HEK293 (cell line): Measurements from ENCODE around the gene PRR5.
A peak's percentile ranks its signal among the peaks of the same experiment; 100 is the strongest.

Experiments used
- CTCF ChIA-PET: fragments of 350-600 bp; formaldehyde crosslinking; extraction: SDS; loops from one replicate; lab custom pipeline; 2021; ENCODE audit warnings: antibody characterized with exemption; lab: Yijun Ruan, JAX
- POLR2A ChIA-PET: fragments of 300-600 bp; formaldehyde crosslinking; extraction: SDS; loops from one replicate; lab custom pipeline; 2020; ENCODE audit warnings: antibody characterized with exemption, inconsistent platforms; lab: Yijun Ruan, JAX
- H3K27ac ChIP-seq: fragments of 200-500 bp; sonication (Bioruptor generic); 2 replicates; pipeline ENCODE4 v1.5.1; 2014; ENCODE audit warnings: low read depth, low read length, control low read depth, inconsistent platforms; ENCODE audit errors: extremely low read depth
- H3K36me3 ChIP-seq, 2 experiments: fragments of 200-500 bp in 1 of 2; sonication (Bioruptor generic) in 1 of 2; 1 replicate in 1 of 2; 2 replicates in 1 of 2; pipeline ENCODE4 v1.5.1; 2014 to 2017; ENCODE audit warnings: inconsistent platforms in 2 of 2, low read length in 2 of 2; ENCODE audit not compliant: control insufficient read depth in 2 of 2, insufficient read depth in 1 of 2
- H3K4me1 ChIP-seq: fragments of 200-500 bp; sonication (Bioruptor generic); 2 replicates; pipeline ENCODE4 v1.5.1; 2014; ENCODE audit warnings: mild to moderate bottlenecking, low read length, inconsistent platforms; ENCODE audit not compliant: control insufficient read depth, insufficient read depth
- H3K4me3 ChIP-seq: 2 replicates; pipeline ENCODE4 v1.5.1; 2011; ENCODE audit warnings: low read depth, mild to moderate bottlenecking, control low read depth, low read length, moderate library complexity
- H3K9me3 ChIP-seq: fragments of 200-500 bp; sonication (Bioruptor generic); 2 replicates; pipeline ENCODE4 v1.5.1; 2014; ENCODE audit warnings: low read depth, low read length, inconsistent platforms; ENCODE audit not compliant: control insufficient read depth, insufficient read depth
- KLF1 ChIP-seq: fragments of 450-650 bp; formaldehyde crosslinking; IDR thresholded peaks from 2 replicates; pipeline ENCODE4 v1.5.1; 2016; ENCODE audit warnings: missing biosample characterization, missing genetic modification characterization
- SP2 ChIP-seq: fragments of 450-650 bp; formaldehyde crosslinking; IDR thresholded peaks from 2 replicates; pipeline ENCODE4 v1.5.1; 2016; ENCODE audit warnings: missing biosample characterization, missing genetic modification characterization
- ZBTB17 ChIP-seq: fragments of 450-650 bp; formaldehyde crosslinking; IDR thresholded peaks from 2 replicates; pipeline ENCODE4 v1.5.1; 2016; ENCODE audit warnings: missing biosample characterization, missing genetic modification characterization
- ZIC2 ChIP-seq: fragments of 450-650 bp; formaldehyde crosslinking; IDR thresholded peaks from 2 replicates; pipeline ENCODE4 v1.5.1; 2016; ENCODE audit warnings: missing biosample characterization, missing genetic modification characterization
- ZNF138 ChIP-seq: fragments of 450-650 bp; formaldehyde crosslinking; IDR thresholded peaks from 2 replicates; pipeline ENCODE4 v1.5.1; 2016; ENCODE audit warnings: missing biosample characterization, missing genetic modification characterization, borderline replicate concordance
- ZNF169 ChIP-seq: fragments of 450-650 bp; formaldehyde crosslinking; IDR thresholded peaks from 2 replicates; pipeline ENCODE4 v1.5.1; 2016; ENCODE audit warnings: missing biosample characterization, missing genetic modification characterization
- ZNF223 ChIP-seq: fragments of 450-650 bp; formaldehyde crosslinking; IDR thresholded peaks from 2 replicates; pipeline ENCODE4 v1.5.1; 2016; ENCODE audit warnings: missing biosample characterization, missing genetic modification characterization
- ZNF239 ChIP-seq: fragments of 450-650 bp; formaldehyde crosslinking; IDR thresholded peaks from 2 replicates; pipeline ENCODE4 v1.5.1; 2016; ENCODE audit warnings: missing biosample characterization, missing genetic modification characterization
- ZNF248 ChIP-seq: fragments of 450-650 bp; formaldehyde crosslinking; IDR thresholded peaks from 2 replicates; pipeline ENCODE4 v1.5.1; 2017; ENCODE audit warnings: missing biosample characterization, missing genetic modification characterization
- ZNF292 ChIP-seq: fragments of 450-650 bp; formaldehyde crosslinking; IDR thresholded peaks from 2 replicates; pipeline ENCODE4 v1.5.1; 2016; ENCODE audit warnings: low read depth, missing biosample characterization, missing genetic modification characterization, borderline replicate concordance
- ZNF433 ChIP-seq: fragments of 450-650 bp; formaldehyde crosslinking; IDR thresholded peaks from 2 replicates; pipeline ENCODE4 v1.5.1; 2016; ENCODE audit warnings: missing biosample characterization, missing genetic modification characterization, low read depth
- ZNF777 ChIP-seq: fragments of 450-650 bp; formaldehyde crosslinking; IDR thresholded peaks from 2 replicates; pipeline ENCODE4 v1.5.1; 2017; ENCODE audit warnings: missing biosample characterization, missing genetic modification characterization, borderline replicate concordance
- ZNF791 ChIP-seq: fragments of 450-650 bp; formaldehyde crosslinking; IDR thresholded peaks from 2 replicates; pipeline ENCODE4 v1.5.1; 2016; ENCODE audit warnings: missing biosample characterization, missing genetic modification characterization
- ZSCAN16 ChIP-seq: fragments of 450-650 bp; formaldehyde crosslinking; IDR thresholded peaks from 2 replicates; pipeline ENCODE4 v1.5.1; 2016; ENCODE audit warnings: missing biosample characterization, missing genetic modification characterization
- TF ChIP-seq, protein P1 (sequence below): fragments of 450-650 bp; formaldehyde crosslinking; IDR thresholded peaks from 2 replicates; pipeline ENCODE4 v1.5.1; 2016; ENCODE audit warnings: missing biosample characterization, missing genetic modification characterization
- TF ChIP-seq, protein P2 (sequence below): fragments of 450-650 bp; formaldehyde crosslinking; IDR thresholded peaks from 2 replicates; pipeline ENCODE4 v1.5.1; 2016; ENCODE audit warnings: missing biosample characterization, missing genetic modification characterization, low read depth
- TF ChIP-seq, protein P3 (sequence below): fragments of 450-650 bp; formaldehyde crosslinking; IDR thresholded peaks from 2 replicates; pipeline ENCODE4 v1.5.1; 2016; ENCODE audit warnings: missing biosample characterization, missing genetic modification characterization, low read depth
- TF ChIP-seq, protein P4 (sequence below): fragments of 450-650 bp; formaldehyde crosslinking; IDR thresholded peaks from 2 replicates; pipeline ENCODE4 v1.5.1; 2016; ENCODE audit warnings: missing biosample characterization, missing genetic modification characterization
- TF ChIP-seq, protein P5 (sequence below): fragments of 450-650 bp; formaldehyde crosslinking; IDR thresholded peaks from 2 replicates; pipeline ENCODE4 v1.5.1; 2016; ENCODE audit warnings: missing biosample characterization, missing genetic modification characterization
- TF ChIP-seq, protein P6 (sequence below): fragments of 450-650 bp; formaldehyde crosslinking; IDR thresholded peaks from 2 replicates; pipeline ENCODE4 v1.5.1; 2017; ENCODE audit warnings: missing biosample characterization, missing genetic modification characterization
- TF ChIP-seq, protein P7 (sequence below): fragments of 450-650 bp; formaldehyde crosslinking; IDR thresholded peaks from 2 replicates; pipeline ENCODE4 v1.5.1; 2016; ENCODE audit warnings: missing biosample characterization, missing genetic modification characterization
- TF ChIP-seq, protein P8 (sequence below): fragments of 450-650 bp; formaldehyde crosslinking; IDR thresholded peaks from 2 replicates; pipeline ENCODE4 v1.5.1; 2017; ENCODE audit warnings: missing biosample characterization, missing genetic modification characterization

The PRR5 gene

DNA sequence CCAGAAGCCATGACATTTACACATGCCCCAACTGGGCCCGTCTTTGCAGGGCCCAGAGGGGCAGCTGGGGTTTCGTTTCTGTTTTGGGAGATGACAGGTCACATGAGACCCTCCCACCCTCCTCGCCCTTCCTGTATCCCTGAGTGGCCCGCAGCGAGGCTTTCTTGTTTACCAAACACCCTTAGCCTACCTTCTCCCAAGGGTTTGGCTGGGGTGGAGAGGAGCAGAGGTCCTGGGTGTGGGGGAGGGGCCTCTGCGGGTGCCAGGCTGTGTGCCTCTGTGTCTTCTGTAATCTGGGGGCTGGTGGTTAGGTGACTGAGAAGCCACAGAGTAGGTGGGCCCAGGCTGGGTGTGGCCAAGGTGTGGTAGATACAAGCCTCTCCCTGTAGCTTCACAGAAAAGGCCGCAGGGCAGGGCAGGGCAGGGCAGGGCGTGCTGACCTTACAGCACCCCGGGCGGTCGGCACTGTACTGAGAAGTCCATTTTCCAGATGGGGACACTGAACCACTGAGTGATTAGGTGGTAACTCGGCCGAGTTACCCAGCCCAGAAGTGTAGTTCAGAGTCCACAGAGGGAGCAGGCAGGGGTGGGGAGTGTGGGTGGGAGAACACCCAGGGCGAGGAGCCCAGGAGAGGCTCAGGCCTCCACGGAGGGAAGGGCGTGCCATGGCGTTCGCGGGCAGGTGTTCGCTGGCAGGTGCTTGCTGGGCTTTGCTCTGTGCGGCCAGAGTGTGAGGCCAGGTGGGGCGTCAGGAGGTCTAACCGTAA, 8.7 kb downstream of the PRR5 start (continued):
- TF ChIP-seq ZNF791 (tag by site-specific recombination), result no peak
- TF ChIP-seq, protein P1, sequence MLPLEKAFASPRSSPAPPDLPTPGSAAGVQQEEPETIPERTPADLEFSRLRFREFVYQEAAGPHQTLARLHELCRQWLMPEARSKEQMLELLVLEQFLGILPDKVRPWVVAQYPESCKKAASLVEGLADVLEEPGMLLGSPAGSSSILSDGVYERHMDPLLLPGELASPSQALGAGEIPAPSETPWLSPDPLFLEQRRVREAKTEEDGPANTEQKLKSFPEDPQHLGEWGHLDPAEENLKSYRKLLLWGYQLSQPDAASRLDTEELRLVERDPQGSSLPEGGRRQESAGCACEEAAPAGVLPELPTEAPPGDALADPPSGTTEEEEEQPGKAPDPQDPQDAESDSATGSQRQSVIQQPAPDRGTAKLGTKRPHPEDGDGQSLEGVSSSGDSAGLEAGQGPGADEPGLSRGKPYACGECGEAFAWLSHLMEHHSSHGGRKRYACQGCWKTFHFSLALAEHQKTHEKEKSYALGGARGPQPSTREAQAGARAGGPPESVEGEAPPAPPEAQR (tag by site-specific recombination), result no peak
- no peak for TF ChIP-seq ZNF777 (tag by site-specific recombination)
- TF ChIP-seq, protein P2, sequence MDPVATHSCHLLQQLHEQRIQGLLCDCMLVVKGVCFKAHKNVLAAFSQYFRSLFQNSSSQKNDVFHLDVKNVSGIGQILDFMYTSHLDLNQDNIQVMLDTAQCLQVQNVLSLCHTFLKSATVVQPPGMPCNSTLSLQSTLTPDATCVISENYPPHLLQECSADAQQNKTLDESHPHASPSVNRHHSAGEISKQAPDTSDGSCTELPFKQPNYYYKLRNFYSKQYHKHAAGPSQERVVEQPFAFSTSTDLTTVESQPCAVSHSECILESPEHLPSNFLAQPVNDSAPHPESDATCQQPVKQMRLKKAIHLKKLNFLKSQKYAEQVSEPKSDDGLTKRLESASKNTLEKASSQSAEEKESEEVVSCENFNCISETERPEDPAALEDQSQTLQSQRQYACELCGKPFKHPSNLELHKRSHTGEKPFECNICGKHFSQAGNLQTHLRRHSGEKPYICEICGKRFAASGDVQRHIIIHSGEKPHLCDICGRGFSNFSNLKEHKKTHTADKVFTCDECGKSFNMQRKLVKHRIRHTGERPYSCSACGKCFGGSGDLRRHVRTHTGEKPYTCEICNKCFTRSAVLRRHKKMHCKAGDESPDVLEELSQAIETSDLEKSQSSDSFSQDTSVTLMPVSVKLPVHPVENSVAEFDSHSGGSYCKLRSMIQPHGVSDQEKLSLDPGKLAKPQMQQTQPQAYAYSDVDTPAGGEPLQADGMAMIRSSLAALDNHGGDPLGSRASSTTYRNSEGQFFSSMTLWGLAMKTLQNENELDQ (tag by site-specific recombination), result no peak
- TF ChIP-seq ZIC2 (tag by site-specific recombination), result no peak
- TF ChIP-seq, protein P3, sequence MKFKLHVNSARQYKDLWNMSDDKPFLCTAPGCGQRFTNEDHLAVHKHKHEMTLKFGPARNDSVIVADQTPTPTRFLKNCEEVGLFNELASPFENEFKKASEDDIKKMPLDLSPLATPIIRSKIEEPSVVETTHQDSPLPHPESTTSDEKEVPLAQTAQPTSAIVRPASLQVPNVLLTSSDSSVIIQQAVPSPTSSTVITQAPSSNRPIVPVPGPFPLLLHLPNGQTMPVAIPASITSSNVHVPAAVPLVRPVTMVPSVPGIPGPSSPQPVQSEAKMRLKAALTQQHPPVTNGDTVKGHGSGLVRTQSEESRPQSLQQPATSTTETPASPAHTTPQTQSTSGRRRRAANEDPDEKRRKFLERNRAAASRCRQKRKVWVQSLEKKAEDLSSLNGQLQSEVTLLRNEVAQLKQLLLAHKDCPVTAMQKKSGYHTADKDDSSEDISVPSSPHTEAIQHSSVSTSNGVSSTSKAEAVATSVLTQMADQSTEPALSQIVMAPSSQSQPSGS, result no peak
- TF ChIP-seq KLF1 (tag by site-specific recombination), result peak; percentile 98
- no peak for TF ChIP-seq ZNF239 (tag by site-specific recombination)
- no peak for TF ChIP-seq ZSCAN16 (tag by site-specific recombination)
- no peak for TF ChIP-seq ZNF223 (tag by site-specific recombination)
- no peak for TF ChIP-seq ZNF138 (tag by site-specific recombination)
- TF ChIP-seq, protein P4, sequence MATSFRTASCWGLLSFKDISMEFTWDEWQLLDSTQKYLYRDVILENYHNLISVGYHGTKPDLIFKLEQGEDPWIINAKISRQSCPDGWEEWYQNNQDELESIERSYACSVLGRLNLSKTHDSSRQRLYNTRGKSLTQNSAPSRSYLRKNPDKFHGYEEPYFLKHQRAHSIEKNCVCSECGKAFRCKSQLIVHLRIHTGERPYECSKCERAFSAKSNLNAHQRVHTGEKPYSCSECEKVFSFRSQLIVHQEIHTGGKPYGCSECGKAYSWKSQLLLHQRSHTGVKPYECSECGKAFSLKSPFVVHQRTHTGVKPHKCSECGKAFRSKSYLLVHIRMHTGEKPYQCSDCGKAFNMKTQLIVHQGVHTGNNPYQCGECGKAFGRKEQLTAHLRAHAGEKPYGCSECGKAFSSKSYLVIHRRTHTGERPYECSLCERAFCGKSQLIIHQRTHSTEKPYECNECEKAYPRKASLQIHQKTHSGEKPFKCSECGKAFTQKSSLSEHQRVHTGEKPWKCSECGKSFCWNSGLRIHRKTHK (tag by site-specific recombination), result no peak
- TF ChIP-seq, protein P5, sequence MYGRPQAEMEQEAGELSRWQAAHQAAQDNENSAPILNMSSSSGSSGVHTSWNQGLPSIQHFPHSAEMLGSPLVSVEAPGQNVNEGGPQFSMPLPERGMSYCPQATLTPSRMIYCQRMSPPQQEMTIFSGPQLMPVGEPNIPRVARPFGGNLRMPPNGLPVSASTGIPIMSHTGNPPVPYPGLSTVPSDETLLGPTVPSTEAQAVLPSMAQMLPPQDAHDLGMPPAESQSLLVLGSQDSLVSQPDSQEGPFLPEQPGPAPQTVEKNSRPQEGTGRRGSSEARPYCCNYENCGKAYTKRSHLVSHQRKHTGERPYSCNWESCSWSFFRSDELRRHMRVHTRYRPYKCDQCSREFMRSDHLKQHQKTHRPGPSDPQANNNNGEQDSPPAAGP (tag by site-specific recombination), result peak; percentile 71
- TF ChIP-seq ZNF248 (tag by site-specific recombination), result no peak

DNA sequence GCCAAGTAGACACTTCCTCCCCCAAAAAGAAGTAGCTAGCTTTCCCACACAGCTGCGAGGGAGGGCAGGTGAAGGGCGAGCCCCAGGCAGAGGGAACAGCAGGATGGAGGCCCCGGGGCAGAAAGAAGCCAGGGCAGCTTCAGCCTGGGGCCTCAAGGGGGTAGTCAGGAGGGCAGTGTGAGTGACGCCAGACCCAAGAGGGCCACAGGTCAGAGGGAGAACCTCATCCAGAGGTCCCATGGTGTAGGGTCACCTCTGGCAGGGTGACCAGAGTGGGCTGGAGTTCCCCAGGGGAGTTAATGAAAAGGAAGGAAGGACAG, 9.2 kb downstream of the PRR5 start:
- H3K9me3 ChIP-seq, result no peaks in the 10 kb centered on the region
- CTCF ChIA-PET, result no interaction called here
- peaks cover 2% of the 10 kb centered on the region; the same call in 1 of the 2 replicates for H3K4me1 ChIP-seq
- POLR2A ChIA-PET, result no interaction called here
- peaks cover 0 to 4% of the 10 kb centered on the region in 2 experiments; a peak in 1 of 3 replicates for H3K36me3 ChIP-seq
- TF ChIP-seq SP2 (tag by site-specific recombination) (no peak), ZNF292 (no peak), ZNF433 (tag by site-specific recombination) (no peak), ZBTB17 (no peak), ZNF169 (tag by site-specific recombination) (no peak)
- TF ChIP-seq, protein P6, sequence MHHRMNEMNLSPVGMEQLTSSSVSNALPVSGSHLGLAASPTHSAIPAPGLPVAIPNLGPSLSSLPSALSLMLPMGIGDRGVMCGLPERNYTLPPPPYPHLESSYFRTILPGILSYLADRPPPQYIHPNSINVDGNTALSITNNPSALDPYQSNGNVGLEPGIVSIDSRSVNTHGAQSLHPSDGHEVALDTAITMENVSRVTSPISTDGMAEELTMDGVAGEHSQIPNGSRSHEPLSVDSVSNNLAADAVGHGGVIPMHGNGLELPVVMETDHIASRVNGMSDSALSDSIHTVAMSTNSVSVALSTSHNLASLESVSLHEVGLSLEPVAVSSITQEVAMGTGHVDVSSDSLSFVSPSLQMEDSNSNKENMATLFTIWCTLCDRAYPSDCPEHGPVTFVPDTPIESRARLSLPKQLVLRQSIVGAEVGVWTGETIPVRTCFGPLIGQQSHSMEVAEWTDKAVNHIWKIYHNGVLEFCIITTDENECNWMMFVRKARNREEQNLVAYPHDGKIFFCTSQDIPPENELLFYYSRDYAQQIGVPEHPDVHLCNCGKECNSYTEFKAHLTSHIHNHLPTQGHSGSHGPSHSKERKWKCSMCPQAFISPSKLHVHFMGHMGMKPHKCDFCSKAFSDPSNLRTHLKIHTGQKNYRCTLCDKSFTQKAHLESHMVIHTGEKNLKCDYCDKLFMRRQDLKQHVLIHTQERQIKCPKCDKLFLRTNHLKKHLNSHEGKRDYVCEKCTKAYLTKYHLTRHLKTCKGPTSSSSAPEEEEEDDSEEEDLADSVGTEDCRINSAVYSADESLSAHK (tag by site-specific recombination), result no peak
- TF ChIP-seq, protein P7, sequence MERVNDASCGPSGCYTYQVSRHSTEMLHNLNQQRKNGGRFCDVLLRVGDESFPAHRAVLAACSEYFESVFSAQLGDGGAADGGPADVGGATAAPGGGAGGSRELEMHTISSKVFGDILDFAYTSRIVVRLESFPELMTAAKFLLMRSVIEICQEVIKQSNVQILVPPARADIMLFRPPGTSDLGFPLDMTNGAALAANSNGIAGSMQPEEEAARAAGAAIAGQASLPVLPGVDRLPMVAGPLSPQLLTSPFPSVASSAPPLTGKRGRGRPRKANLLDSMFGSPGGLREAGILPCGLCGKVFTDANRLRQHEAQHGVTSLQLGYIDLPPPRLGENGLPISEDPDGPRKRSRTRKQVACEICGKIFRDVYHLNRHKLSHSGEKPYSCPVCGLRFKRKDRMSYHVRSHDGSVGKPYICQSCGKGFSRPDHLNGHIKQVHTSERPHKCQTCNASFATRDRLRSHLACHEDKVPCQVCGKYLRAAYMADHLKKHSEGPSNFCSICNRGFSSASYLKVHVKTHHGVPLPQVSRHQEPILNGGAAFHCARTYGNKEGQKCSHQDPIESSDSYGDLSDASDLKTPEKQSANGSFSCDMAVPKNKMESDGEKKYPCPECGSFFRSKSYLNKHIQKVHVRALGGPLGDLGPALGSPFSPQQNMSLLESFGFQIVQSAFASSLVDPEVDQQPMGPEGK (tag by site-specific recombination), result no peak
- TF ChIP-seq, protein P8, sequence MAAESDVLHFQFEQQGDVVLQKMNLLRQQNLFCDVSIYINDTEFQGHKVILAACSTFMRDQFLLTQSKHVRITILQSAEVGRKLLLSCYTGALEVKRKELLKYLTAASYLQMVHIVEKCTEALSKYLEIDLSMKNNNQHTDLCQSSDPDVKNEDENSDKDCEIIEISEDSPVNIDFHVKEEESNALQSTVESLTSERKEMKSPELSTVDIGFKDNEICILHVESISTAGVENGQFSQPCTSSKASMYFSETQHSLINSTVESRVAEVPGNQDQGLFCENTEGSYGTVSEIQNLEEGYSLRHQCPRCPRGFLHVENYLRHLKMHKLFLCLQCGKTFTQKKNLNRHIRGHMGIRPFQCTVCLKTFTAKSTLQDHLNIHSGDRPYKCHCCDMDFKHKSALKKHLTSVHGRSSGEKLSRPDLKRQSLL (tag by site-specific recombination), result no peak
- no peak overlapping the region for H3K27ac ChIP-seq
- no peak overlapping the region for H3K4me3 ChIP-seq
